ENCODE data around the gene RYR3. TPM values are rescaled to one million over a fixed set of nuclear protein-coding genes. Genes with fewer than 3 reads are reported as not detected.
A peak's percentile ranks its signal among the peaks of the same experiment; 100 is the strongest.

Gene RYR3
- total RNA-seq, 2 experiments from 2014 or later = 0.06 to 0.32 TPM

DNA sequence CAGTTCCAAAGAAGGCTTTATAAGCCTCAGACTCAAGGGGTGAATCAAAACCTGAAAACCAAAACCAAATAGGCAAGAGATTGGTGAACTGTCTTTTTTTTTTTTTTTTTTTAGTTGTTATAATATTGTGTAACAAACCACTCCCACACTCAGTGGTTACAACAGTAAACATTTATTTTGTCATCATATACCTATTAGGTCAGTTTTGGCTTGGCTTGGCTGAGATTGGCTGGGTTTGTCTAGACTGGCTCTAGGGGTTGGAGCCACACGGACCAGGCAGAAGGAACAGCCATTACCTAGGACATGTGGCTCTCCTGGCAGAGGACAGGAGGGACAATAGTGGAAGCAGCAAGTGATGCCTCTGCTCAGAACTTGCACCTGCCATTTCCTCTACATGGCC lies 26.4 kb upstream of the RYR3 start:
- CTCF ChIA-PET (ENCODE audit: unreplicated experiment) = no interaction called here

GRCh38 chr15:33292717-33293307 lies 18.0 kb upstream of the RYR3 start:
- intact Hi-C loops (cut with micrococcal nuclease; ENCODE audit: unreplicated experiment) = loop anchor here (1.0 to 10.0 kb wide), 6 partner anchors 51 to 407 kb away; no protein-coding TSS in a partner anchor
- peak; percentile 78 for DNase-seq (ENCODE audit: low spot score)
- no peaks in the 10 kb centered on the region for H3K9me3 ChIP-seq (ENCODE audit: low read length)
- no peak overlapping the region for H2AFZ ChIP-seq (ENCODE audit: low read length)
- no peaks in the 10 kb centered on the region for H3K36me3 ChIP-seq (ENCODE audit: insufficient read depth, low read length)
- H3K4me2 ChIP-seq (ENCODE audit: low read length) = no peak overlapping the region
- TF ChIP-seq EZH2phosphoT487 (IDR thresholded peaks at IDR 0.05; ENCODE audit: borderline replicate concordance, low read depth, low read length) (no peak), CTCF (conservative IDR thresholded peaks at IDR 0.05; ENCODE audit: low read length) (peak; percentile 96)
- BruUV-seq (replicated peaks) = no TSS peak
- H3K27ac ChIP-seq (ENCODE audit: low read depth, low read length, poor library complexity, severe bottlenecking) = no peak overlapping the region
- no peaks in the 10 kb centered on the region for H3K4me1 ChIP-seq (ENCODE audit: insufficient read depth, low read length, poor library complexity, severe bottlenecking)
- H3K9me2 ChIP-seq (ENCODE audit: insufficient read depth, low read length) = no peaks in the 10 kb centered on the region
- CTCF ChIA-PET (ENCODE audit: unreplicated experiment) = interaction anchor here (1.0 to 1.6 kb wide), 6 partner anchors 11 to 443 kb away, joined by 3 to 12 read pairs (median 4); no protein-coding TSS in a partner anchor
- POLR2A ChIA-PET = interaction anchor here (0.5 to 1.7 kb wide), 6 partner anchors 13 to 388 kb away, joined by 3 to 4 read pairs (median 3); no protein-coding TSS in a partner anchor
- H3K79me2 ChIP-seq (ENCODE audit: insufficient read depth, low read depth, low read length) = no peaks in the 10 kb centered on the region
- H3K4me3 ChIP-seq (ENCODE audit: low read depth, low read length, poor library complexity, severe bottlenecking) = no peak overlapping the region
- H4K20me1 ChIP-seq (ENCODE audit: insufficient read depth, low read length) = no peaks in the 10 kb centered on the region

More for the DNA sequence above, 26.4 kb upstream of the RYR3 start:
- no TSS peak for BruUV-seq (replicated peaks)
- no peaks in the 10 kb centered on the region for H3K9me2 ChIP-seq (ENCODE audit: insufficient read depth, low read length)
- no peak overlapping the region; the same call in 1 of the 2 replicates for H2AFZ ChIP-seq (ENCODE audit: low read length)
- H3K36me3 ChIP-seq (ENCODE audit: insufficient read depth, low read length) = no peaks in the 10 kb centered on the region
- no peaks in the 10 kb centered on the region for H3K79me2 ChIP-seq (ENCODE audit: insufficient read depth, low read depth, low read length)
- H3K4me3 ChIP-seq (ENCODE audit: low read depth, low read length, poor library complexity, severe bottlenecking) = no peak overlapping the region
- intact Hi-C loops (cut with micrococcal nuclease; ENCODE audit: unreplicated experiment) = no loop called here
- H3K4me1 ChIP-seq (ENCODE audit: insufficient read depth, low read length, poor library complexity, severe bottlenecking) = peaks cover 12% of the 10 kb centered on the region
- H3K9me3 ChIP-seq (ENCODE audit: low read length) = no peaks in the 10 kb centered on the region
- no peak overlapping the region for H3K27ac ChIP-seq (ENCODE audit: low read depth, low read length, poor library complexity, severe bottlenecking)
- POLR2A ChIA-PET = interaction anchor here (0.7 to 0.9 kb wide), 2 partner anchors 240 to 313 kb away, joined by 3 to 4 read pairs; no protein-coding TSS in a partner anchor
- H4K20me1 ChIP-seq (ENCODE audit: insufficient read depth, low read length) = no peaks in the 10 kb centered on the region
- DNase-seq (ENCODE audit: low spot score) = no peak
- H3K4me2 ChIP-seq (ENCODE audit: low read length) = no peak overlapping the region
- TF ChIP-seq CTCF (conservative IDR thresholded peaks at IDR 0.05; ENCODE audit: low read length) (no peak), EZH2phosphoT487 (IDR thresholded peaks at IDR 0.05; ENCODE audit: borderline replicate concordance, low read depth, low read length) (no peak)

Data from OCI-LY7 (cell line).